Loucy (cell line): ENCODE data around the gene EXD2.

Experiments used
- H2AFZ ChIP-seq: fragments of 200-600 bp; sonication (generic); 2 replicates; pipeline ENCODE4 v1.6.0; 2016; ENCODE audit warnings: antibody characterized with exemption, mild to moderate bottlenecking, low read length, moderate library complexity
- H3F3A ChIP-seq: fragments of 200-600 bp; 2 replicates; pipeline ENCODE4 v1.6.0; 2016; ENCODE audit warnings: antibody characterized with exemption, low read depth, mild to moderate bottlenecking
- H3K27me3 ChIP-seq: fragments of 200-600 bp; sonication (generic); 2 replicates; pipeline ENCODE4 v1.6.1; 2014; ENCODE audit warnings: low read length, mild to moderate bottlenecking; ENCODE audit not compliant: insufficient read depth, poor library complexity, severe bottlenecking
- H3K36me3 ChIP-seq: fragments of 200-600 bp; sonication (generic); 2 replicates; pipeline ENCODE4 v1.6.1; 2016; ENCODE audit warnings: low read length; ENCODE audit not compliant: insufficient read depth
- H3K4me1 ChIP-seq: fragments of 200-600 bp; sonication (generic); 2 replicates; pipeline ENCODE4 v1.5.1; 2014; ENCODE audit warnings: low read length, mild to moderate bottlenecking; ENCODE audit not compliant: insufficient read depth, poor library complexity, severe bottlenecking
- H3K4me2 ChIP-seq: fragments of 200-600 bp; sonication (generic); 2 replicates; pipeline ENCODE4 v1.6.0; 2014; ENCODE audit warnings: antibody characterized with exemption, low read length, low read depth, mild to moderate bottlenecking; ENCODE audit not compliant: poor library complexity, severe bottlenecking
- H3K4me3 ChIP-seq: fragments of 200-600 bp; sonication (generic); 2 replicates; pipeline ENCODE4 v1.5.1; 2014; ENCODE audit warnings: low read length, mild to moderate bottlenecking, mixed read lengths; ENCODE audit not compliant: poor library complexity, severe bottlenecking
- H3K79me2 ChIP-seq: fragments of 200-600 bp; sonication (generic); 2 replicates; pipeline ENCODE4 v1.6.1; 2014; ENCODE audit warnings: low read length; ENCODE audit not compliant: insufficient read depth
- H3K9ac ChIP-seq: fragments of 200-600 bp; sonication (generic); 2 replicates; pipeline ENCODE4 v1.6.0; 2014; ENCODE audit warnings: mild to moderate bottlenecking, low read depth, low read length, moderate library complexity; ENCODE audit not compliant: poor library complexity, severe bottlenecking
- H3K9me2 ChIP-seq: fragments of 200-600 bp; sonication (generic); replicated peaks from 2 replicates; pipeline ENCODE4 v1.6.1; 2016; ENCODE audit warnings: low read depth, low read length, mixed read lengths
- H3K9me3 ChIP-seq: fragments of 200-600 bp; sonication (generic); 2 replicates; pipeline ENCODE4 v1.6.1; 2014; ENCODE audit warnings: mild to moderate bottlenecking, antibody characterized with exemption, low read length, low read depth; ENCODE audit not compliant: insufficient read depth
- H4K20me1 ChIP-seq: fragments of 200-600 bp; sonication (generic); 2 replicates; pipeline ENCODE4 v1.6.0; 2014; ENCODE audit warnings: antibody characterized with exemption, low read length, mild to moderate bottlenecking; ENCODE audit not compliant: insufficient read depth, poor library complexity, severe bottlenecking
- EZH2phosphoT487 ChIP-seq: fragments of 200-600 bp; IDR thresholded peaks from 2 replicates; pipeline ENCODE4 v1.6.1; 2018; ENCODE audit warnings: antibody characterized with exemption, mild to moderate bottlenecking, moderate library complexity, borderline replicate concordance
- TF ChIP-seq, protein P1 (sequence below): fragments of 200-600 bp; sonication (generic); conservative IDR thresholded peaks from 2 replicates; pipeline ENCODE4 v1.5.1; 2014; ENCODE audit warnings: mild to moderate bottlenecking, antibody characterized with exemption, low read length

EXD2 gene

DNA sequence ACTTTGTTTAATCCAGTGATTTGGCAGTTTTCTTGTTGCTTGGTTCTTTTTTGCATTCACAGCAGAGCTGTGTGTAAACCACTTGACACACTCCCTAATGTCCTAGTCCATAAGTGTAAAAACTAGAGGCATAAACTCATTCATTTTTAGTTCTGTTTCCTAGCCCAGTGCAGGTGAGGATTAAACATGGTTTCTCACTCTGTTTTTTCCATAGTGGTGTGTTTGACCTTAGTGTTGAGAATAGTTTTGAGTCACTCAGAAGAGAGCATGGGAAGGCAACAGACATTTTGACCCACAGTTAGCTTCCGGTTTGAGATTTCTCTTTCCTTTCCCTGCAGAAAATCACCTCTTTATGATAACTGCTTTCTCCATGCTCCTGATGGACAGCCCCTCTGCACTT lies 44.4 kb downstream of the EXD2 start:
- Histone ChIP-seq H3K27me3 (no peaks in the 10 kb centered on the region), H3K4me2 (no peak overlapping the region), H3K79me2 (no peaks in the 10 kb centered on the region), H2AFZ (no peak overlapping the region), H3K9me2 (no peaks in the 10 kb centered on the region), H3K4me1 (no peaks in the 10 kb centered on the region), H3K9ac (no peak overlapping the region), H4K20me1 (no peaks in the 10 kb centered on the region), H3K36me3 (peaks cover 12% of the 10 kb centered on the region; the same call in 1 of the 2 replicates), H3F3A (no peaks in the 10 kb centered on the region), H3K9me3 (no peaks in the 10 kb centered on the region), H3K4me3 (no peak overlapping the region)
- TF ChIP-seq, protein P1, sequence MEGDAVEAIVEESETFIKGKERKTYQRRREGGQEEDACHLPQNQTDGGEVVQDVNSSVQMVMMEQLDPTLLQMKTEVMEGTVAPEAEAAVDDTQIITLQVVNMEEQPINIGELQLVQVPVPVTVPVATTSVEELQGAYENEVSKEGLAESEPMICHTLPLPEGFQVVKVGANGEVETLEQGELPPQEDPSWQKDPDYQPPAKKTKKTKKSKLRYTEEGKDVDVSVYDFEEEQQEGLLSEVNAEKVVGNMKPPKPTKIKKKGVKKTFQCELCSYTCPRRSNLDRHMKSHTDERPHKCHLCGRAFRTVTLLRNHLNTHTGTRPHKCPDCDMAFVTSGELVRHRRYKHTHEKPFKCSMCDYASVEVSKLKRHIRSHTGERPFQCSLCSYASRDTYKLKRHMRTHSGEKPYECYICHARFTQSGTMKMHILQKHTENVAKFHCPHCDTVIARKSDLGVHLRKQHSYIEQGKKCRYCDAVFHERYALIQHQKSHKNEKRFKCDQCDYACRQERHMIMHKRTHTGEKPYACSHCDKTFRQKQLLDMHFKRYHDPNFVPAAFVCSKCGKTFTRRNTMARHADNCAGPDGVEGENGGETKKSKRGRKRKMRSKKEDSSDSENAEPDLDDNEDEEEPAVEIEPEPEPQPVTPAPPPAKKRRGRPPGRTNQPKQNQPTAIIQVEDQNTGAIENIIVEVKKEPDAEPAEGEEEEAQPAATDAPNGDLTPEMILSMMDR: no peak
- TF ChIP-seq EZH2phosphoT487: no peak

GRCh38 chr14:69237142-69237541 lies 45.8 kb downstream of the EXD2 start:
- TF ChIP-seq EZH2phosphoT487: no peak
- TF ChIP-seq, protein P1: no peak
- H3K36me3 ChIP-seq: peaks cover 12% of the 10 kb centered on the region; the same call in 1 of the 2 replicates

DNA sequence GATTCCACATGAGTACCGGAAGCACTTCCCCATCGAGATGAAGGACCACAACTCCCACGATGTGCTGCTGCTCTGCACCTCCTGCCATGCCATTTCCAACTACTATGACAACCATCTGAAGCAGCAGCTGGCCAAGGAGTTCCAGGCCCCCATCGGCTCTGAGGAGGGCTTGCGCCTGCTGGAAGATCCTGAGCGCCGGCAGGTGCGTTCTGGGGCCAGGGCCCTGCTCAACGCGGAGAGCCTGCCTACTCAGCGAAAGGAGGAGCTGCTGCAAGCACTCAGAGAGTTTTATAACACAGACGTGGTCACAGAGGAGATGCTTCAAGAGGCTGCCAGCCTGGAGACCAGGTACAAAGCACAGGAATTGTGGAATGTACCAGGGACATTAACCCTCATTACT lies 46.3 kb downstream of the EXD2 start:
- no peak overlapping the region for H3K4me3 ChIP-seq
- no peak overlapping the region for H2AFZ ChIP-seq
- no peaks in the 10 kb centered on the region for H3K79me2 ChIP-seq
- H3K9ac ChIP-seq: no peak overlapping the region
- no peaks in the 10 kb centered on the region for H3K27me3 ChIP-seq
- no peak for TF ChIP-seq EZH2phosphoT487
- TF ChIP-seq, protein P1: no peak
- no peaks in the 10 kb centered on the region for H3K9me2 ChIP-seq
- H4K20me1 ChIP-seq: no peaks in the 10 kb centered on the region
- H3K4me2 ChIP-seq: no peak overlapping the region
- H3K4me1 ChIP-seq: no peaks in the 10 kb centered on the region
- no peaks in the 10 kb centered on the region for H3K9me3 ChIP-seq
- no peaks in the 10 kb centered on the region for H3F3A ChIP-seq
- H3K36me3 ChIP-seq: peaks cover 12% of the 10 kb centered on the region; the same call in 1 of the 2 replicates

More at GRCh38 chr14:69237142-69237541, 45.8 kb downstream of the EXD2 start:
- Histone ChIP-seq H3K4me3 (no peak overlapping the region), H3K4me2 (no peak overlapping the region), H3K9ac (no peak overlapping the region), H3K79me2 (no peaks in the 10 kb centered on the region), H4K20me1 (no peaks in the 10 kb centered on the region), H3F3A (no peaks in the 10 kb centered on the region), H2AFZ (no peak overlapping the region), H3K4me1 (no peaks in the 10 kb centered on the region), H3K27me3 (no peaks in the 10 kb centered on the region), H3K9me3 (no peaks in the 10 kb centered on the region), H3K9me2 (no peaks in the 10 kb centered on the region)
